GM21576 (cell line): ENCODE data around the gene WWC2.
"Not testable (repeated sequence)": the region's sequence is repeated elsewhere in the genome, so short reads cannot be mapped to it uniquely, and the experiment has no call there.

Experiments
- ATAC-seq: cut with Tn5 transposase; IDR thresholded peaks from one replicate; pipeline ENCODE4 v1.9.1; 2021; ENCODE audit warnings: mild to moderate bottlenecking, moderate library complexity; ENCODE audit not compliant: unreplicated experiment

WWC2 gene

GRCh38 chr4:183171484-183172267 is 72.6 kb downstream of the WWC2 start:
- ATAC-seq, result no peak

DNA sequence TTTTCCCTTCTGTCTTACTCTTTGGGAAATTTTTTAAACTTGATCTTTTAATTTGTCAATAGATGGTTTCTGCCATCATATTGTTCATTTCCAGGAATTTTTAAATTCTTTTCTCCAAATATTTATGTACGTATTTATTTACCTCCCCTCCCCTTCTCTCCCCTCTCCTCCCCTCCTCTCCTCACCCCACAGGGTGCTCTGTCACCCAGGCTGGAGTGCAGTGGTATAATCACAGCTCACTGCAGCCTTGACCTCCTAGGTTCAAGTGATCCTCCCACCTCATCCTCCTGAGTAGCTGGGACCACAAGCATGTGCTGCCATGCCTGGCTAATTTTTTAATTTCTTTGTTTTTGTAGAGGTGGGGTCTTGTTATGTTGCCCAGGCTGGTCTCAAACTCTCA is 73.8 kb downstream of the WWC2 start:
- ATAC-seq, result no peak

- no peak for ATAC-seq
Observed at GRCh38 chr4:183173580-183174526, 74.8 kb downstream of the WWC2 start.

- ATAC-seq, result no peak
Observed at GRCh38 chr4:183175631-183176232, 76.7 kb downstream of the WWC2 start.

- no peak for ATAC-seq
Observed at GRCh38 chr4:183177001-183177400, 77.9 kb downstream of the WWC2 start.

DNA sequence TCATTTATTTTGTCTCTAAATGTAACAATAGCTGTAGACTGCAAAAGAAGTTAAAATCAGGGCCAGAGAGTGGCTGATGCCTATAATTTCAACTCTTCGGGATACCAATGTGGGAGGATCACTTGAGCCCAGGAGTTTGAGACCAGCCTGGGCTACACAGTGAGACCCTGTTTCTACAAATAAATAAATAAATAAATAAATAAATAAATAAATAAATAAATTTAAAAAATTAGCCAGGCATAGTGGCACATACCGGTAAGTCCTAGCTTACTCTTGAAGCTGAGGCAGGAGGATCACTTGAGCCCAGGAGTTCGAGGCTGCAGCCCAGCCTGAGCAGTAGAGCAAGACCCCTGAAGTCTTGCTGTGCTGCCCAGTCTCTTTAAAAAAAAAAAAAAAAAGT is 79.1 kb downstream of the WWC2 start:
- no peak for ATAC-seq

DNA sequence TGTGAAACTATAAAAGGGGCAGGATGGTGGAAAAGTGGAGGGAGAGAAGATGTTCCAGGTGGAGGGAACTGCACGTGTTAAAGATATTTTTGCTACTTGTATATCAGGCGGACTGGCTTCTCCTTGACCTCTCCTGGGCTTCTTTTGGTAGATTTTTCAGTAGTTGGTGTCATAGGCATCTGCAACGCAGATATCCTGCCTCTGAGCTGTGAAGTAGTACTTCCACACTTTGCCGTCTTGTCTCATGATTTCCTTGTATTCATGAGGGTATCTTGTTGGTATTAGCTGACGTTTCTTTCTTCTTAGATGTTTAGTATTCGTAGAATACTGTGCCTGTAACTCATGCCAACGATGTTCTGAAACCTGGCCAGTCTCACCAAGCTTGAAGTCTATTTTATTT is 81.0 kb downstream of the WWC2 start:
- ATAC-seq, result no peak

GRCh38 chr4:183180621-183181020 is 81.6 kb downstream of the WWC2 start:
- no peak for ATAC-seq

GRCh38 chr4:183181081-183181480 is 82.0 kb downstream of the WWC2 start:
- no peak for ATAC-seq

DNA sequence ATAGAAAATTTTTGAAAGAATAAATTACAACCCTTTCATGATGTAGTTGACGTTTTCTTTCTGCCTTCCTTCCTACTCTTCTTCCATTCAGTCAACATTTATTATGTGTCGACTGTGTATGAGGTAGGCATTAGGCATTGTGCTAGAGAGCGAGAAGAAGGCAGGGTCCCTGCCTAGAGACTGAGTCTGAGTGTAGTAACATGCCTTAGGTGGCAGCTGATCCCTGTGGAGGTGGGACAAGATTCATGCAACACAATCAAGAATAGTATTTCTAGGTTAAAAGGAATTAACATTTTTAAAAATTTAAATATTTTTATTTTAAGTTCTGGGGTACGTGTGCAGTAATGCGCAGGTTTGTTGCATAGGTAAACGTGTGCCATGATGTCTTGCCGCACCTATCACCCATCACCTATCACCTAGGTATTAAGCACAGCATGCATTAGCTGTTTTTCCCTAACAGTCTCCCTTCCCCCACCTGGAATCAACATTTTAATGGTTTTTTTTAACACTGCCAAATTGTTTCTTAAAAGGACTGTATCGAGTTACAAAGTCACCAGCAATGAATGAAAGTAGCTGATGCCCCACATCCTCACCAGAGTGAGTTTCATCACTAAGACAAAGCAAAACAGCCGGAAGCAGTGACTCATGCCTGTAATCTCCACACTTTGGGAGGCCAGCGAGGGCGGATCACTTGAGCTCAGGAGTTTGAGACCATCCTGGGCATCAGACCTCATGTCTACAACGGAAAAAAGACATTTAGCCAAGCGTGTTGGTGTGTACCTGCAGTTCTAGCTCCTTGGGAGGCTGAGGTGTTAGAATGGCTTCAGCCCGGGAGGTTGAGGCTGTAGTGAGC is 84.0 kb downstream of the WWC2 start:
- no peak for ATAC-seq

- no peak for ATAC-seq
Observed at GRCh38 chr4:183183906-183184535, 85.0 kb downstream of the WWC2 start.

DNA sequence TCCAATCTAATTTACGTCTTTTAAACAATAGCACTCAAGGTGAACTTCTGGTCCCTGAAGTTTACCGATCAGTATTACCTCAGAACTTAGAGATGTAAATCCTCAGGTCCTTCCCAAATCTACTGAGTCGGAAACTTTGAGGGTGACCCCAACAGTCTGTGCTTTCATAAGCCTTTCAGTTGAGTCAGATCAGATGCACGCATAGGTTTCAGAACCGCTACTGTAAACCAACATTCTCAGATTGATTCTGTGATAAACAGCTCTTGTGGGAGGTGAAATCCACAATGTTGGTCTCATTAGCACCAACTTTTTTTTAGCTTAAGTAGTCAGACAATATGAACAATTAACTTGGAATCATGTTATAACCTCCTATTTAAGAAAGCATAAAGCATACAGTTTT is 86.0 kb downstream of the WWC2 start:
- ATAC-seq, result no peak

DNA sequence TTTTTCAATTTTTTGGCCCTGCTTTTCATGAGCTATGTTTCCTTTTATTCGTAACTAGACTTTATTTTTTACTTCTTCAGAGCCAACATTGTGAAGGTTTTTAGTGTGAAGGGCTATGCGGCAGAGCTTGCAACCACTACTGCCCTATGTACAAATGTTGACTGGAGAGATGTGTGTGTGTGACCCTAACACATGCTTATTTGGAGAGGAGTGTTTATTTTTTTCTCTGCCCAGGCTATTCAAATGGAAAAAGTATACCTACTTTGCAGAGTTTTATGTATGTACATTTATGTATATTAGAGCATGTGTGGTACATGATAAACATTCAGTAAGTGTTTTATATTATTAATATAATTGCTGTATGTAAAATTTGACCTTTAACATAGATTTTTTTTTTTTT is 86.5 kb downstream of the WWC2 start:
- no peak for ATAC-seq

GRCh38 chr4:183186813-183187212 is 87.8 kb downstream of the WWC2 start:
- no peak for ATAC-seq

- no peak for ATAC-seq
Observed at GRCh38 chr4:183190900-183191527, 92.0 kb downstream of the WWC2 start.

GRCh38 chr4:183191630-183192029 is 92.6 kb downstream of the WWC2 start:
- ATAC-seq, result no peak

DNA sequence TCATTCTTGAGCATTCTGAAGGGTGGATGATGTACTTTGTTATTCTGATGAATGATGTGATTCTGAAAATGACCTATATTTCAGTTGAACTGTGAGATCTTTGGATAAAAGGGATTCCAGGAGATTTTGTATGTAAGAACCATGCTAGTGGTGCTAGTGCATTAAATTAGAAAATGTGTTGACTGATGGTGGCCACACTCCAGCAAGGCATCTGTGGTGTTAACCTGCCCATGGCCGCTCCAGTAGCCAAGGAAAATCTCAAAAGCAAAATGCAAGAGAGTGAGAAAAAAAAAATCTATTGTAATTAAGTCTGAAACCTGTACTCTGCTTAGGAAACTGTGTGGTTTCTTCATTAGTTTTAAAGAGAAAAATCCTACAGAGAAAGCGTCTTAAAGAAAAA is 93.5 kb downstream of the WWC2 start:
- no peak for ATAC-seq

DNA sequence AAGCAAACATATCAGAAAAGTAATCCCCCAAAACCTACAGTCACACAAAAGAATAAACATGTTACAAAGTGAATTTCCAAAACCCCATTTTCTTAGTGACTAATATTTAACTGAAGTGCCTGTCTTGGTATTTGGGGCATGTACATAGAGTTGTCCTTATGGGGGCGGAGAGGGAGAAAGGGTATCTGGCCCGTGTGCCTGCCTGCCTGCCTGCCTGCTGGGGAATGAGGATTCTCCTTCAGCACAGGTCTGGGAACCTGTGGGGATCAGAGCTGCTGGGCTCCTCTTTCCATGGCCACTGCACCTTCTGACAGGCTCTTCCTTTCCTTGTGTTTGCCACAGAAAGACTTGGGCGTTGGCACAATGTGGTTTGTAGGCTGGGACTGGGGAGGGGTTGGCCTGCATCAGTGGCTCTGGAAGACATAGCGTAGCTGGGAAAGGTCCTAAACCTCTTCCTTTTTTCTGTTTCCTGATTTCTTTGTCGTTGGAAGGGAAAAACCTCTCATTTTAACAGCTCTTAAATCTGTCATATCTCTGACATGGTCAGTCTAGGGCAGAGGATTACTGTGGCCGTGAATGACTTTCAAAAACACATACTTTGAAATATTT is 94.8 kb downstream of the WWC2 start:
- not testable (repeated sequence) for ATAC-seq

- no peak for ATAC-seq
Observed at GRCh38 chr4:183195534-183195933, 96.5 kb downstream of the WWC2 start.
